ENCODE results near the gene GSTM5.
"Not testable (repeated sequence)": the region's sequence is repeated elsewhere in the genome, so short reads cannot be mapped to it uniquely, and the experiment has no call there.

Gene GSTM5

GRCh38 chr1:109711593-109712320 is at the start of gene GSTM5:
TSS of gene GSTM5 (plus strand) at chr1:109712251. CDS start at chr1:109712313, 62 bp downstream.
- DNase-seq (ENCODE audit: low spot score): not testable (repeated sequence)

GRCh38 chr1:109664671-109665070 is 47.4 kb upstream of the GSTM5 start:
- DNase-seq (ENCODE audit: low spot score): no peak

- DNase-seq (ENCODE audit: low spot score): peak; percentile 31
Measured at GRCh38 chr1:109667452-109668122, 44.5 kb upstream of the GSTM5 start, which contains the start of gene GSTM2. TSS of gene GSTM2 (plus strand) at chr1:109668057. CDS start at chr1:109668116, 59 bp downstream.

- DNase-seq (ENCODE audit: low spot score): no peak
Measured at GRCh38 chr1:109668123-109668775, 43.8 kb upstream of the GSTM5 start.

GRCh38 chr1:109669246-109669948 is 42.7 kb upstream of the GSTM5 start:
- DNase-seq (ENCODE audit: low spot score): no peak

GRCh38 chr1:109669949-109670302 is 42.1 kb upstream of the GSTM5 start:
- DNase-seq (ENCODE audit: low spot score): not testable (repeated sequence)

GRCh38 chr1:109671067-109671466 is 41.0 kb upstream of the GSTM5 start:
- no peak for DNase-seq (ENCODE audit: low spot score)

- DNase-seq (ENCODE audit: low spot score): not testable (repeated sequence)
Measured at GRCh38 chr1:109673861-109674260, 38.2 kb upstream of the GSTM5 start.

- not testable (repeated sequence) for DNase-seq (ENCODE audit: low spot score)
Measured at GRCh38 chr1:109676683-109677381, 35.2 kb upstream of the GSTM5 start.

- DNase-seq (ENCODE audit: low spot score): no peak
Measured at GRCh38 chr1:109677459-109677858, 34.6 kb upstream of the GSTM5 start.

- DNase-seq (ENCODE audit: low spot score): not testable (repeated sequence)
Measured at GRCh38 chr1:109678637-109679036, 33.4 kb upstream of the GSTM5 start.

GRCh38 chr1:109684777-109685176 is 27.3 kb upstream of the GSTM5 start:
- not testable (repeated sequence) for DNase-seq (ENCODE audit: low spot score)

GRCh38 chr1:109685399-109685798 is 26.7 kb upstream of the GSTM5 start:
- DNase-seq (ENCODE audit: low spot score): not testable (repeated sequence)

- not testable (repeated sequence) for DNase-seq (ENCODE audit: low spot score)
Measured at GRCh38 chr1:109685890-109686289, 26.2 kb upstream of the GSTM5 start.

- not testable (repeated sequence) for DNase-seq (ENCODE audit: low spot score)
Measured at GRCh38 chr1:109687109-109687508, 24.9 kb upstream of the GSTM5 start.

- DNase-seq (ENCODE audit: low spot score): no peak
Measured at GRCh38 chr1:109687641-109688499, 24.2 kb upstream of the GSTM5 start, which contains the start of gene GSTM1. TSS of gene GSTM1 (plus strand) at chr1:109687817. CDS start at chr1:109687874, 57 bp downstream.

GRCh38 chr1:109689844-109690405 is 22.1 kb upstream of the GSTM5 start:
- DNase-seq (ENCODE audit: low spot score): no peak

- no peak for DNase-seq (ENCODE audit: low spot score)
Measured at GRCh38 chr1:109691759-109692158, 20.3 kb upstream of the GSTM5 start.

GRCh38 chr1:109694400-109694799 is 17.7 kb upstream of the GSTM5 start:
- not testable (repeated sequence) for DNase-seq (ENCODE audit: low spot score)

- not testable (repeated sequence) for DNase-seq (ENCODE audit: low spot score)
Measured at GRCh38 chr1:109695138-109695537, 16.9 kb upstream of the GSTM5 start.

Data from COLO829 (cell line).